ENCODE data around the gene CAPRIN1. TPM values are rescaled to one million over a fixed set of nuclear protein-coding genes. Genes with fewer than 3 reads are reported as not detected.

Gene CAPRIN1
- total RNA-seq, 1 donor from 2014 or later: 302 TPM

DNA sequence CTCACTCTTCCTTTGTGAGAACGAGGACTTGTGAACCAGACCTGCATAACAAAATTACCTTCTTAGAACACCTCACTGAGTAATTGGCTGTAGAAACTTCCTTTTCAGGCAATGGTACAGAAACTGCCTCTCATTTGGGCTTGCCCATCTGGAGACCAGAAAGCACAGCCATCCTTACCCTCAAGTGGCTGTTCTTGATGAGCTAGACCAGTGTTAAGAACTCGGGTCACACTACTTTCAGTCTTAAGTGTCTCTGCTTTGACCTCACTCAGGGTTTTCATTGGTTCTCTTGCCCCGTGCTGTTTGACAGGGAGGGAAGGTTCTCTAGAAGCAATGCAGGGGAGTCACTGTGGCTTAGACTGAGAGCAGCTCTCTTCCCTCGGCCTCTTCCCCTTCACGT is 83.2 kb downstream of the CAPRIN1 start:
- DNase-seq (ENCODE audit: low spot score in 2 of 2, unreplicated experiment in 2 of 2): no peak
- Mint-ChIP-seq H3K4me1 (no peaks in the 10 kb centered on the region), H3K27me3 (ENCODE audit: low read depth) (no peaks in the 10 kb centered on the region), H3K27ac (no peak overlapping the region), H3K4me3 (no peak overlapping the region), H3K36me3 (peaks cover 40% of the 10 kb centered on the region), H3K9me3 (no peaks in the 10 kb centered on the region)
- TF ChIP-seq CTCF (IDR thresholded peaks at IDR 0.05; ENCODE audit: unreplicated experiment): no peak

- Mint-ChIP-seq H3K4me3 (no peak overlapping the region), H3K27ac (no peak overlapping the region), H3K27me3 (ENCODE audit: low read depth) (no peaks in the 10 kb centered on the region), H3K36me3 (peaks cover 34% of the 10 kb centered on the region), H3K9me3 (no peaks in the 10 kb centered on the region), H3K4me1 (no peaks in the 10 kb centered on the region)
- TF ChIP-seq CTCF (IDR thresholded peaks at IDR 0.05; ENCODE audit: unreplicated experiment): no peak
- no peak for DNase-seq (ENCODE audit: low spot score in 2 of 2, unreplicated experiment in 2 of 2)
Observed at GRCh38 chr11:34135439-34135838, 83.9 kb downstream of the CAPRIN1 start.

DNA sequence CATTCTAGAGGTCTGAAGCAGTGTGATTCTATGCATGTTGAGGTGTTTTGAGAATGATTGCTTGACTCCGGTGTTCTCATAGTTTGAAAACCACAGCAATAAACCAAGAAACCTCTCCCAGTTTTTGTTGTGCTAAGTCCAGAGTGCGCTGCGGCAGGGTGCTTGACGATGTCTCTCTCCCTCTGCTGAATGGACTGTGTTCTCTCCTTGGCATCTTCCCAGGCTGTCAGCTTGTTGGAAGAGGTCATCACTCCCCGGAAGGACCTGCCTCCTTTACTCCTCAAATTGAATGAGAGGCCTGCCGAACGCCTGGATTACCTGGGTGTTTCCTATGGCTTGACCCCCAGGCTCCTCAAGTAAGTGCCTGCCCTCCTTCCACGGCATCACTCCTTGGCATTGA is 84.9 kb downstream of the CAPRIN1 start:
- H3K36me3 Mint-ChIP-seq: peaks cover 34% of the 10 kb centered on the region

DNA sequence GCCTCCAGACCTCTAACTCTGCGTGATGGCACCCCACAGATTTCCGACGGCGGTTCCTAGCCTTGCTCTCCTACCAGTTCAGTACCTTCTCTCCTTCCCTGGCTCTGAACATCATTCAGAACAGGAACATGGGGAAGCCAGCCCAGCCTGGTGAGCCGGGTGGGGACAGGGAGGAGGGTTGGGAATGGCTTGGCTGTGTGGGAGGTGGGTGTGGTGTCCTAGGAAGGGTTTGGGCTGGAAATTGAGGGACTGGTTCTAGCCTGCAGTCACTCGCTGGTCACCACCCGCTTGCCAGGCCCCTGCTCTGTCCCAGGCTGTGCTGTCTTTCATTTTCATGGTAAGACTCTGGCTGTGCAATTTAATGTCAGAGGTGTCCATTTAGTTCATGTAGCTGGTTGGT is 87.8 kb downstream of the CAPRIN1 start:
- Mint-ChIP-seq H3K9me3 (no peaks in the 10 kb centered on the region), H3K27me3 (ENCODE audit: low read depth) (no peaks in the 10 kb centered on the region), H3K4me3 (no peak overlapping the region), H3K4me1 (no peaks in the 10 kb centered on the region), H3K27ac (no peak overlapping the region), H3K36me3 (peaks cover 35% of the 10 kb centered on the region)
- no peak for DNase-seq (ENCODE audit: low spot score in 2 of 2, unreplicated experiment in 2 of 2)
- no peak for TF ChIP-seq CTCF (IDR thresholded peaks at IDR 0.05; ENCODE audit: unreplicated experiment)

More for the DNA sequence above, 84.9 kb downstream of the CAPRIN1 start:
- Mint-ChIP-seq H3K27me3 (ENCODE audit: low read depth) (no peaks in the 10 kb centered on the region), H3K27ac (no peak overlapping the region), H3K4me1 (no peaks in the 10 kb centered on the region), H3K4me3 (no peak overlapping the region), H3K9me3 (no peaks in the 10 kb centered on the region)
- DNase-seq (ENCODE audit: low spot score in 2 of 2, unreplicated experiment in 2 of 2): no peak
- TF ChIP-seq CTCF (IDR thresholded peaks at IDR 0.05; ENCODE audit: unreplicated experiment): no peak

GRCh38 chr11:34140149-34140548 is 88.6 kb downstream of the CAPRIN1 start:
- Mint-ChIP-seq H3K4me3 (no peak overlapping the region), H3K36me3 (peaks cover 37% of the 10 kb centered on the region), H3K9me3 (no peaks in the 10 kb centered on the region), H3K27me3 (ENCODE audit: low read depth) (no peaks in the 10 kb centered on the region), H3K27ac (no peak overlapping the region), H3K4me1 (no peaks in the 10 kb centered on the region)
- DNase-seq (ENCODE audit: low spot score in 2 of 2, unreplicated experiment in 2 of 2): no peak
- TF ChIP-seq CTCF (IDR thresholded peaks at IDR 0.05; ENCODE audit: unreplicated experiment): no peak

DNA sequence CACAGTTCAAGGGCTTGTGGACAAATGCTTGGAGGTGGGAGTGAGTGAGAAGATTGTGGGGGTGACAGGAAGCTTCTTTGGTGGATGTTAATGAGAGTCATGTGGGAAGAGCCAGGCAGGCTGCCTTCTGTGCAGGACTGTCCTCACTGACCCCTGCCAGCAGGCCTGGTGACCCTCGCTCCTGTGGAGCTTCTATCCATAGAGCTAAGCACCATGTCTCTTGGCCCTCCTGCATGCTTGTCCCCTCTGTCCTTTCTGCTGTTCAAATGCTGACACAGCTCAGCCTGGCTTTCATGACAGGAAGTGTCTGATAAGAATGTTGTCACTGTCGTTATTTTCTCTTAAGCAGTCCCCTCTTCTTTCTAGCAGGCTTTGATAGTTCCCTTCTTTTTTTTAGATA is 91.5 kb downstream of the CAPRIN1 start:
- peaks cover 32% of the 10 kb centered on the region for H3K36me3 Mint-ChIP-seq
- no peaks in the 10 kb centered on the region for H3K9me3 Mint-ChIP-seq
- H3K27me3 Mint-ChIP-seq (ENCODE audit: low read depth): no peaks in the 10 kb centered on the region
- DNase-seq (ENCODE audit: low spot score in 2 of 2, unreplicated experiment in 2 of 2): no peak
- no peak overlapping the region for H3K4me3 Mint-ChIP-seq
- TF ChIP-seq CTCF (IDR thresholded peaks at IDR 0.05; ENCODE audit: unreplicated experiment): no peak
- no peaks in the 10 kb centered on the region for H3K4me1 Mint-ChIP-seq
- H3K27ac Mint-ChIP-seq: no peak overlapping the region
